Large intestine (tissue), 1 donor: ENCODE measurements around the gene MYO15B. TPM values are rescaled to one million over a fixed set of nuclear protein-coding genes. Genes with fewer than 3 reads are reported as not detected.

Experiments
- polyA plus RNA-seq: library from polyadenylated mRNA; unstranded; fragments of 120-200 nt; gene quantifications from one replicate; pipeline ENCODE4 v1.2.1, GENCODE V29; 2013

MYO15B gene
- polyA plus RNA-seq, 1 donor: 595 TPM

Other genes starting within 250 kb of the MYO15B start
- gene GRB2, start 182.1 kb upstream of the MYO15B start, polyA plus RNA-seq: 67.7 TPM
- gene TMEM94, start 131.2 kb upstream of the MYO15B start, polyA plus RNA-seq: 56.7 TPM
- gene CASKIN2, start 72.3 kb upstream of the MYO15B start, polyA plus RNA-seq: 13.9 TPM
- gene TSEN54, start 71.3 kb upstream of the MYO15B start, polyA plus RNA-seq: 65.3 TPM
- 149 TPM for gene LLGL2, start 62.1 kb upstream of the MYO15B start, polyA plus RNA-seq
- gene SMIM5, start 45.6 kb downstream of the MYO15B start, polyA plus RNA-seq: 19.6 TPM
- gene RECQL5, start 79.4 kb downstream of the MYO15B start, polyA plus RNA-seq: 51.9 TPM
- gene SAP30BP, start 79.5 kb downstream of the MYO15B start, polyA plus RNA-seq: 70.7 TPM
- gene ITGB4, start 133.7 kb downstream of the MYO15B start, polyA plus RNA-seq: 48.4 TPM
- gene GALK1, start 177.4 kb downstream of the MYO15B start, polyA plus RNA-seq: 61.0 TPM
- 35.7 TPM for gene UNK, start 197.0 kb downstream of the MYO15B start, polyA plus RNA-seq